ENCODE data around the gene CCL22.

CCL22 gene

GRCh38 chr16:57347858-57348257, 10.7 kb upstream of the CCL22 start:
- no peak for DNase-seq (ENCODE audit: low read depth, low spot score)

- no peak for DNase-seq (ENCODE audit: low read depth, low spot score)
Observed at GRCh38 chr16:57348327-57348726, 10.3 kb upstream of the CCL22 start.

GRCh38 chr16:57349212-57350031, 9.2 kb upstream of the CCL22 start:
- DNase-seq (ENCODE audit: low read depth, low spot score), result no peak

- no peak for DNase-seq (ENCODE audit: low read depth, low spot score)
Observed at GRCh38 chr16:57352636-57353047, 5.9 kb upstream of the CCL22 start.

GRCh38 chr16:57354311-57354710, 4.3 kb upstream of the CCL22 start:
- no peak for DNase-seq (ENCODE audit: low read depth, low spot score)

GRCh38 chr16:57355898-57356414, 2.6 kb upstream of the CCL22 start:
- DNase-seq (ENCODE audit: low read depth, low spot score), result no peak

GRCh38 chr16:57356547-57356946, 2.0 kb upstream of the CCL22 start:
- no peak for DNase-seq (ENCODE audit: low read depth, low spot score)

GRCh38 chr16:57357330-57358085, 1.1 kb upstream of the CCL22 start:
- no peak for DNase-seq (ENCODE audit: low read depth, low spot score)

GRCh38 chr16:57358086-57358420, 530 bp upstream of the CCL22 start:
- no peak for DNase-seq (ENCODE audit: low read depth, low spot score)

GRCh38 chr16:57360321-57360935, 1.8 kb downstream of the CCL22 start:
- DNase-seq (ENCODE audit: low read depth, low spot score), result no peak

- DNase-seq (ENCODE audit: low read depth, low spot score), result no peak
Observed at GRCh38 chr16:57361404-57361803, 2.8 kb downstream of the CCL22 start.

- DNase-seq (ENCODE audit: low read depth, low spot score), result no peak
Observed at GRCh38 chr16:57364143-57364542, 5.6 kb downstream of the CCL22 start.

GRCh38 chr16:57366544-57367040, 8.0 kb downstream of the CCL22 start:
- DNase-seq (ENCODE audit: low read depth, low spot score), result no peak

- DNase-seq (ENCODE audit: low read depth, low spot score), result no peak
Observed at GRCh38 chr16:57367116-57367752, 8.7 kb downstream of the CCL22 start.

- DNase-seq (ENCODE audit: low read depth, low spot score), result no peak
Observed at GRCh38 chr16:57371494-57372371, 13.2 kb downstream of the CCL22 start.

- DNase-seq (ENCODE audit: low read depth, low spot score), result no peak
Observed at GRCh38 chr16:57372372-57373116, 14.0 kb downstream of the CCL22 start, which contains the start of gene CX3CL1. TSS of gene CX3CL1 (plus strand) at chr16:57372490. CDS start at chr16:57372569, 79 bp downstream.

- DNase-seq (ENCODE audit: low read depth, low spot score), result no peak
Observed at GRCh38 chr16:57373117-57373947, 14.7 kb downstream of the CCL22 start.

GRCh38 chr16:57374067-57374534, 15.5 kb downstream of the CCL22 start:
- no peak for DNase-seq (ENCODE audit: low read depth, low spot score)
